NCI-H226 (cell line): ENCODE measurements around the gene SHF.

Source experiments
- DNase-seq: peaks from one replicate; pipeline ENCODE4 v3.0.0-alpha.2; 2015

Gene SHF

GRCh38 chr15:45199136-45199810, 11.5 kb upstream of the SHF start:
- DNase-seq: no peak

GRCh38 chr15:45198337-45199135, 10.8 kb upstream of the SHF start:
- DNase-seq: peak; percentile 86

- DNase-seq: no peak
Observed at GRCh38 chr15:45197512-45197911, 9.7 kb upstream of the SHF start.

GRCh38 chr15:45187578-45187893, 230 bp downstream of the SHF start:
- DNase-seq: no peak

- DNase-seq: no peak
Observed at GRCh38 chr15:45186771-45187577, 792 bp downstream of the SHF start.

GRCh38 chr15:45185903-45186770, 1.6 kb downstream of the SHF start:
- DNase-seq: no peak

- DNase-seq: no peak
Observed at GRCh38 chr15:45185069-45185779, 2.5 kb downstream of the SHF start.

- DNase-seq: no peak
Observed at GRCh38 chr15:45184562-45185041, 3.2 kb downstream of the SHF start.

GRCh38 chr15:45183511-45183910, 4.3 kb downstream of the SHF start:
- no peak for DNase-seq

- DNase-seq: no peak
Observed at GRCh38 chr15:45182996-45183395, 4.8 kb downstream of the SHF start.

- no peak for DNase-seq
Observed at GRCh38 chr15:45181491-45182285, 6.1 kb downstream of the SHF start.

GRCh38 chr15:45180648-45181436, 6.9 kb downstream of the SHF start:
- no peak for DNase-seq

- no peak for DNase-seq
Observed at GRCh38 chr15:45180201-45180600, 7.6 kb downstream of the SHF start.

GRCh38 chr15:45179221-45179985, 8.4 kb downstream of the SHF start:
- no peak for DNase-seq

- no peak for DNase-seq
Observed at GRCh38 chr15:45177285-45177684, 10.5 kb downstream of the SHF start.

GRCh38 chr15:45174577-45174976, 13.2 kb downstream of the SHF start:
- no peak for DNase-seq

GRCh38 chr15:45174069-45174468, 13.7 kb downstream of the SHF start:
- DNase-seq: no peak

GRCh38 chr15:45171912-45172311, 15.9 kb downstream of the SHF start:
- no peak for DNase-seq
